Panc1 (cell line): ENCODE results near the gene HBP1.

Source experiments
- CTCF ChIP-seq: fragments of 450-650 bp; IDR thresholded peaks from 2 replicates; pipeline ENCODE4 v1.5.1; 2017; ENCODE audit warnings: mild to moderate bottlenecking
- TCF7L2 ChIP-seq: IDR thresholded peaks from 2 replicates; pipeline ENCODE4 v1.6.1; 2011; ENCODE audit warnings: mild to moderate bottlenecking, low read depth, low read length, inconsistent platforms

- TF ChIP-seq TCF7L2 = no peak
- no peak for TF ChIP-seq CTCF
Observed at GRCh38 chr7:107173691-107174406, 5.0 kb downstream of the HBP1 start.
